Fibroblast of pulmonary artery (primary cell): ENCODE data around the gene NUDT14.

Experiments
- DNase-seq: peaks from one replicate; pipeline ENCODE4 v3.0.0-alpha.2; 2010; ENCODE audit warnings: low read depth
- H3K4me3 ChIP-seq: replicated peaks from 2 replicates; pipeline ENCODE4 v1.5.1; 2011; ENCODE audit warnings: low read depth, mild to moderate bottlenecking, control low read depth, low read length, moderate library complexity
- TF ChIP-seq, protein P1 (sequence below): IDR thresholded peaks from 2 replicates; pipeline ENCODE4 v1.5.1; 2011; ENCODE audit warnings: mild to moderate bottlenecking, control low read depth, low read length, inconsistent platforms; ENCODE audit errors: missing control alignments

Gene NUDT14

DNA sequence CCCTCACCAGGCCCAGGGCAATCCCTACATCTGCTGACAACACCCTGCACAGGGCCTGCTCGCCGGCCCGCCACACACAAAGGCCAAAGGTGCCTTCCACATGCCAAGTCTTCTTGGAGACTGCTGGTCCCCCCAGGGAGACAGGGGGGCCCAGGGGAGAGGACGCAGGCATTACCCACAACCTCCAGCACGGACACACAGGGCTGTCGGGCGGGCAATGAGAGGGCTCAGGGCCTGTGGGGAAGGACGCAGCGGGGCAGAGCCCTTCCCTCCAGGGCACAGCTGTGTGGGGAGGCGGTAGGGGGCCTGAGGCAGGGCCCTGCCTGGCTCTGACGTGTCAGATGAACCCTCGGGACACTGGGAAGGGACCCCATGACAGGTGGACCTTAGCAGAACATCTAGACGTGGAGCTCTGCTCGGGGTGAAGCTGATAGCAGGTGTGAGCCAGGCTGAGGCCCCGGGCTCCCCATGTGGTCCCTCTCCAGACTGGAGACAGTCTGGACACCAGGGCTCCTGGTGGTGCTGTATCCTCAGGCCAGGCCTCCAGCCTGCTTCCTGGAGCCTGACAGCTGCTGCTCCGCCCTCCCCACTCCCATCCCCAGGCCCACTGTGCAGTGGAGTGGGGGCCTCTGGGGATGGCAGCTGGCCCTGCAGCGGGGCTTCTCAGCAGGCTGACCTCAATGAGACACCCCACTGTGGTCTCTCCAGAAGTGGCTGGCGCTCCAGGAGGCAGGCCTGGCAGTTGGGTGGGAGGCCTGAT is 31.6 kb upstream of the NUDT14 start:
- TF ChIP-seq, protein P1, sequence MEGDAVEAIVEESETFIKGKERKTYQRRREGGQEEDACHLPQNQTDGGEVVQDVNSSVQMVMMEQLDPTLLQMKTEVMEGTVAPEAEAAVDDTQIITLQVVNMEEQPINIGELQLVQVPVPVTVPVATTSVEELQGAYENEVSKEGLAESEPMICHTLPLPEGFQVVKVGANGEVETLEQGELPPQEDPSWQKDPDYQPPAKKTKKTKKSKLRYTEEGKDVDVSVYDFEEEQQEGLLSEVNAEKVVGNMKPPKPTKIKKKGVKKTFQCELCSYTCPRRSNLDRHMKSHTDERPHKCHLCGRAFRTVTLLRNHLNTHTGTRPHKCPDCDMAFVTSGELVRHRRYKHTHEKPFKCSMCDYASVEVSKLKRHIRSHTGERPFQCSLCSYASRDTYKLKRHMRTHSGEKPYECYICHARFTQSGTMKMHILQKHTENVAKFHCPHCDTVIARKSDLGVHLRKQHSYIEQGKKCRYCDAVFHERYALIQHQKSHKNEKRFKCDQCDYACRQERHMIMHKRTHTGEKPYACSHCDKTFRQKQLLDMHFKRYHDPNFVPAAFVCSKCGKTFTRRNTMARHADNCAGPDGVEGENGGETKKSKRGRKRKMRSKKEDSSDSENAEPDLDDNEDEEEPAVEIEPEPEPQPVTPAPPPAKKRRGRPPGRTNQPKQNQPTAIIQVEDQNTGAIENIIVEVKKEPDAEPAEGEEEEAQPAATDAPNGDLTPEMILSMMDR = no peak
- H3K4me3 ChIP-seq = no peak overlapping the region
- DNase-seq = no peak

DNA sequence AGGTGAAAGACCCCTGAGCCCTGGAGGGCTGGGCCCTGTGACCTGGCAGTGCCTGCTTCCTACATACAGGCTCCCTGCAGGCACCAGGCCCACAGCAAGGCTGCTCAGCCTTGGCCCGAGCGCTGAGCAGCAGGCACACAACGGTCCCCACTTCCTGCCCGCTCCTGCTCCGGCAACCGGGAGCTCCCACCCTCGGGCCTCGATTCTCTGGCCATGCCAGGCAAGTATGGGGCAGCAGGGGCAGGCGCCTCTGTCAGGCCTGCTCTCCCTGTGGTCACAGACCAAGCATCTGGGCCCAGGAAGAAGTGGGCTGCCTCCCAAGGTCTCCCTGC is 30.6 kb upstream of the NUDT14 start:
- no peak overlapping the region for H3K4me3 ChIP-seq
- DNase-seq = no peak
- TF ChIP-seq, protein P1 = no peak

DNA sequence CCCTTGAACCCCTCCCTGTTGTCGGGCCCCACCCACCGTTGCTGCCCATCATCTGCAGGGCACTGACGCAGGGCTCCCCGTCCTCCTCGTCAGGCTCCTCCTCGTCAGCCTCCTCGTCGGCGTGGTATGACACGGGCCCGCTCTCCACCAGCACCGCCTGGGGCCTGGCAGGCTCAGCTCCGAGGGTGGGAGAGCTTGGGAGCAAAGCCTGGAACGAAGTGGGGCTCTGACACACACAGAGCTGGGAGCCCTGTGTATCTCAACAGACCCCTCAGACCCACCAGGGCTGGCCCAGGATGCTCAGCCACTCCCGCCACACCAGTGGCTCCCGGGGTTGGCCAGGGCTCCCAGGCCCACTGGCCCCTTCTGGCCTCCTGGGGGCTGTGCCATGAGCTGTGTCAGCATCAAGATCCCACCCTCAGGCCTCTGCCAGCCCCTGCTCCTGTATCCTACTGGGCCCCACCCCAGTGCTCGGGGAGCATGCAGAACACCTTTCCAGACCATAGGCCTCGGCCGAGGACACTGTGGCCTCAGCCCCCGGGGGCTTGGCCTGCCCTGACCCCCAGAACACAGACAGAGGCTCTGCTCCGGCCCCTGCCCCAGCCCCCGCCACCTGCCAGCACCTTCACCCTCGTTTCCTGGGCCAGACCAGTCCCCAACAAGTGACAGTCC is 30.1 kb upstream of the NUDT14 start:
- TF ChIP-seq, protein P1 = no peak
- H3K4me3 ChIP-seq = no peak overlapping the region
- no peak for DNase-seq

DNA sequence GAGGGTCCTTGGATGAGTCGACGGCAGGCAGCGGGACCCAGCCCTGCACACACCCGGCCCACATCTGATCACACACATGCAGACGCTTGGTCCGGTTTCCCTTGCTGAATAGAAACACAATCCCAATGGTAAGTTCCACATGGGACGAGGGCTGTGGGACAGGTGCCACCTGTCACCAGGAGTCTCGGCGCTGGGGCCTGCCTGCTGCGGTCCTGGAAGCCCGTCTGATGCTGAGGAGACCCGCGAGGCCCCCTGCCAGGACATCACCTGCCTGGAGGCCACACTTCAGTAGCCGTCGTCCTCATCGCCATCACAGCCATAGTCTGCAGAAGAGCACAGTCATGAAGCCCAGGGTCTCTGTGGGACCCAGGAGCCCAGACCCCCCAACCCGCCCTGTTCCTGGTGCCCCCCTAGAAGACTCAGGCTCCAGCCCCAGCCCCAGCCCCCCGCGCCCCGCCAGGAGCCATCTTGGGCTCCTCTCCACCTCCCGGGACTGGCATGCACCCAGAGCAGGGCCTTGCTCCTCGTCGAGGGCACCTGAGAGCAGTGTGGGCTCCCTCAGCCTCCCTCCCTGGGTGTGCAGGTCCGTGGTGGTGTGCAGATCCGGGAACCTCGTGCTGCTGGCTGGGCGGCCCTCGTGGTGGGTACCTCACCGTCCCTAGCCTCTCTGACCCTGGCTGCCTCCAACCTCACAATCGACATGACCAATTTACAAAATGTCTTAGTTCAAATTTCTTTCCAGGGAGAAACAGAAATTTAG is 29.3 kb upstream of the NUDT14 start:
- H3K4me3 ChIP-seq = no peak overlapping the region
- TF ChIP-seq, protein P1 = no peak
- DNase-seq = no peak

DNA sequence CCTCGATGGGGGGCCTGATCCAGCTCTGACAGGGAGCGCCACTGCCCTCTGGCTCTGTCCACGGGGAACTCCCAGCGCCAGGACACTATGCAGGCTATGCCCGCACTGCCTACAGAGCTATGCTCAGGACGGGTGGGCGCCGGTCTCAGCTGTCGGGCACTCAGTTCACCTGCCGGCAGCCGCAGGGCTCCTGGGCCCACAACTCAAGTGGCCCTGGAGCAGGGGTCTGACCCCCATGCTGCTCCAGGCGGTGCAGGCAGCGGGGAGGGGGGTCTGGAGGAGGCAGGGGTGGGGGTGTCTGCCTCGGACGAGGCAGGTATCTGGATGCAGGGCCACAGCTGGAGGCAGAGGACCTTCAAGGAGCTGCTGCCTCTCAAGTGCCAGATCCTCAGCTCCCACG is 28.5 kb upstream of the NUDT14 start:
- DNase-seq = no peak
- no peak overlapping the region for H3K4me3 ChIP-seq
- TF ChIP-seq, protein P1 = no peak

DNA sequence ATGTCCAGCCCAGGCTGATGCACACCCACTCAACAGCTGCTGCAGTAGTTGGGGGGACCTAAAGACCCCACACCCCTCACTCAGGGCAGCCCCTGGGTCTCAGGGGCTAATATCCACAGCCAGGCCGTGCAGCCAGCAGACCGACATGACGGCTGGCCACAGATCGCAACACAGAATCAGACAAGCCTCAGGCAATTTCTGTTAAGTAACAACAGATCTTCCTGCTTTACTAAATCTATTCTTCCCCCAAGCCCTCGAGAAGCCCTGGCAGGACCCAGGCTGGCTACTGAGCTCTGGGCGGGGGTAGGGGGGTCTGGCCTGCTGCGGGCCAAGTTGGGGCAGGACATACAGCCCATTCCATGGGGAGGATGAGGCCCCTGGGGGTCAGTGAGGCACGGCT is 28.0 kb upstream of the NUDT14 start:
- DNase-seq = no peak
- TF ChIP-seq, protein P1 = no peak

More for the DNA sequence above, 28.0 kb upstream of the NUDT14 start:
- H3K4me3 ChIP-seq = no peak overlapping the region
